Ramos (cell line): ENCODE data around the gene TPCN1.

Experiments used
- in situ Hi-C: fragments of 300-500 bp; cut with MboI; formaldehyde crosslinking; loops from one replicate; pipeline ENCODE4 v1.14.3; 2022; ENCODE audit warnings: low sequenced_read_pairs; ENCODE audit not compliant: unreplicated experiment

The TPCN1 gene

DNA sequence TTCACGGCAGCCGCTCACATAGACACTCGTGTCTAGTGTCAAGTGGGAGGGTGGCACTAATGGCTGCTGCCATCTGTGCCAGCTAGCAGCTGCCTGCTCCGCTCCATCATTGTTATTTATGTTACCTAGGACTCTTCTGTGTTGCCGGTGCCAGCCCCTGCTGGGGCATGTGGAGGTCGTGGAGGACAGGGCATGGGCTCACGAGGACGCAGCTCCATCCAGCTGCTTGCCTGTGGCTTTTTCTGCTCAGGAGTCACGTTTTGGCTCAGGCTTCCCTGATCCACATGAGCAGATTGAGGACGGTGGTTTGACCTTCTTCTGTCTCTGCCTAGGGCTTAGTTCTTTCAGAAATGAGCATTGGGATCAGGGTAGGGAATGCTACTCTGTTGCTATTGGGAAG lies 31.2 kb downstream of the TPCN1 start:
- in situ Hi-C loops: no loop called here

DNA sequence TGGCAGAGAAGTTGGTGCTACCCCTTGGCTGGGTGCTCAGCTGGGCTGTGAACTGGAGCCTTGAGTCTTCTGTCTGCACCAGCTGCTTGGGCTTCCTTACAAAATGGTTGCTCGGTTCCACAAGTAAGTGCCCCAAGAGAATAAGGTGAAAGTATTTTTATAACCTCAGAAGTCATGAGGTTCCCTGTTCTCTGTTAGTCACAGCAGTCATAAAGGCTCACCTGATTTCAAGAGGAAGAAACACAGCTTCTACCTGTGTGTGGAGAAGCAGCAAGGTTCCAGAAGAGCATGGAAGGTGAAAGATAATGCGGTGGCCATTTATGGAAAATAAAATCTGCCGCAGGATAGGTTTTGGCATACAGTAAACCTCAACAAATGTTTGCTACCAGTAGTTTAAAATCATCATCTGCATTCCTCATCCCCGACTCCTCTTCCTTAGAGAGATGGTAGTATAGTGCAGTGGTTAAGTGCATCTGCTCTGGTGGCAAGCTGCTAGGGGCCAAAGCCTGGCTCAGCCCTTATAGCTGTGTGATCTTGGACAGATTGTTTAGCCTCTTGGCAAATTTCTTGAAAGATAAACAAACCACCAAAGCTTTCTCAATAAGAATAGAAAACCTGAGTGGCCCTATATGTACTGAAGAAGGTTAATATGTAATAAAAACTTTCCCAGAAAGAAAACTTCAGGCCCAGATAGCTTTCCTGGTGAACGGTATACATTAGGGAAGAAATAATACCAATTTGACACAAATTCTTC lies 32.4 kb downstream of the TPCN1 start:
- in situ Hi-C loops: no loop called here

DNA sequence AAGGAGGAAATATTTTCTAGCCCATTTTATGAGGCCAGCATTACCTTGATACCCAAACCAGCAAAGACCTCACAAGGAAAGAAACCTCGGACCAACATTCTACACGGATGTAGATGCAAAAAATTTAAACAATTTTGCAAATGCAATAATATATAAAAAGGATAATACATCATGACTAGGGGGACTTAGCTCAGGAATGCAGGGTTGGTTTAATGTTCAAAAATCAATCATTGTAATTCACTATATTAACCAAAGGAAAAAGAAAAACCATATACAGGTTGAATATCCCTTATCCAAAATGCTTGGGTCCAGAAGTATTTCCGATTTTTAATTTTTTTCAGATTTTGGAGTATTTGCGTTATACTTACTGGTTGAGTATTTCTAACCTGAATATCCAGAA lies 33.0 kb downstream of the TPCN1 start:
- in situ Hi-C loops: no loop called here

DNA sequence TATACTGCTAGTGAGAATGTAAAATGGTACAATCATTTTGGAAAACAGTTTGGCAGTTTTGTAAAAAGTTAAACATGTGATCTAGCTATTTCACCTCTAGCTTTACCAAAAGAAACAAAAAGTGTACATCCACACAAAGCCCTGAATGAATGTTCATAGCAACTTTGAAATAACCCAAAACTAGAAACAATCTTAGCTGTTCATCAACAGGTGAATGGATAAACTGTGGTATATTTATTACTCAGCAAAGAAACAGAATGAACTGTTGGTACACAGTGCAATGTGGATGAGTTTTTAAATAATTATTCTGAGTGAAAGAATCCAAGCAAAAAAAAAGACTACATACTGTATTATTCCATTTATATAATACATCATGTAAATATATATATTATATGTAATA lies 36.3 kb downstream of the TPCN1 start:
- in situ Hi-C loops: no loop called here

DNA sequence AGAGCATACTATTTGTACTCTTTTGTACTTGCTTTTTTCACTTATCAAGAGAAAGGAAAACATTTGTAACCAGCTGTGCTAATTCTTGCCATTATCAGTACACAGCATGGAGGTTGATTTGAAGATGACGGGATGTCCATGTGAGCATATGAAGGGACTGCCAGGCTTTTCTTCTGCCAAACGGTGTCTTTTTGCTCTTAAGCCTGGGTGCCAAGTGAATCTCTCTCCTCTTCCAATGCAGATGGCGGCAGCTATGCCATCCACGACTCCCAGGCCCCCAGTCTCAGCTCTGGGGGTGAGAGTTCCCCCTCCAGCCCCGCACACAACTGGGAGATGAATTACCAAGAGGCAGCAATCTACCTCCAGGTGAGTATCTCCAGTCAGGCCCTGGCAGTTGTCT lies 38.9 kb downstream of the TPCN1 start:
- in situ Hi-C loops: no loop called here

DNA sequence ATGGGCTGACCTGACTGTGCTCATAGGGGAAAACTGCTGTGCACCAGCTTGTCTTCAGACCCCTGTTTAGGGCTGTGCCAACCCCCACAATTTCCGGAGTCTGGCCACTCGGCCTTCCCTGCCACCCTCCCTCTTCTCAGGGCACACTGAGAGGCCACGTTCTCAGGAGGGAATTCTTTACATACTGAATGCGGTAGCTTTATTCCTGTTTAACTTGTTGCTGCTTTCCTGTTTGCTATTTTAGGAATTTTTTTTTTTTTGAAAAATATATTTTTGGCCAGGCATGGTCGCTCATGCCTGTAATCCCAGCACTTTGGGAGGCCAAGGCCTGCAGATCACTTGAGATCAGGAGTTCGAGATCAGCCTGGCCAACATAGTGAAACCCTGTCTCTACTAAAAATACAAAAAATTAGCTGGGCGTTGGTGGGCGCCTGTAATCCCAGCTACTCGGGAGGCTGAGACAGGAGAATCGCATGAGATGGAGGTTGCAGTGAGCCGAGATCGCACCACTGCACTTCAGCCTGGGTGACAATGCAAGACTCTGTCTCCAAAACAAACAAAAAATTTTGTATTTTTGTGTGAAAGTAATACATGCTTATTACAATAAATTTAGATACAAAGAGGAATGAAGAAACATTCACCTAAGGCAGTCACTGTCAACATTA lies 39.5 kb downstream of the TPCN1 start:
- in situ Hi-C loops: no loop called here

DNA sequence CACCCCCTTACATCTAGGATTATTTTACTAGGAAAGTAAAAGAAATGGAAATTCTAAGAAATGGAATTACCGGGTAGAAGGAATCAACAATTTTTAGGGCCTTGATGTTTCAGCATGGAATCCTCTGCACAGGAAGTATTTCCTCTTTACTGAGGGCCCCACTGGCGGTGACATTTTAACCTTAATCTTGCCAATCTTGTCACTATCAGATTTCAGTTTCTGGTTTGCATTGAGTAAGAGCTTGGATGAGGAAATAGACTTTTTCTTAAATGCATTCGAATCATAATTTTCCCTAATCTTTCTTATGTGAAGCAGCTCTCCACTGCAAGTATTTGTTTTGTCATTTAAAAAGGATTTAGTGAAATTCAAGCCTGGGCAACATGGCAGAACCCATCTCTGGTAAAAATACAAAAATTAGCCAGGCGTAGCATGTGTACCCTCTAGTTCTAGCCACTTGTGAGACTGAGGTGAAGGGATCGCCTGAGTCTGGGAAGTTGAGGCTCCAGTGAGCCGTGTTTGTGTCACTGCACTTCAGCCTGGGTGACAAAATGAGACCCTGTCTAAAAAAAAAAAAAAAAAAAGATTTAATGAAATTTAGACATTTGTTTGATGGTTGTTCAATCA lies 40.7 kb downstream of the TPCN1 start:
- in situ Hi-C loops: no loop called here

DNA sequence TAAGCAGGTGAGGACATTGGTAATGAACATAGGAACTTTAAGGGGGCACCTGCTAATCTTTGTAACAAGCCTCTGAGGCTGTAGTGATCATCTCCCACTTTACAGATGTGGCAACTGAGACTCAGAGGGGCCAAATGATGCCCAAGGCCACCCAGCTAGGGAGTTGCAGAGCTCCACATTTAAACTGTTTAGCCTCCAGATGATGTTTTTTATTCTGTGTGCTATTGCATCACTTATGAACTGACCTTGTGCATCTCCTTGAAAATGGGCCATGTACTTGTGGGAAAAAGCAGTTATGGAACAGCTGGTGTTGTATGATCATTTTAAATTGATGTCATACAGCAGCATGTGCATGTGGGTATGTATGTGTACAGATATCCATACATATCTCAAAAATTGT lies 41.4 kb downstream of the TPCN1 start:
- in situ Hi-C loops: no loop called here

DNA sequence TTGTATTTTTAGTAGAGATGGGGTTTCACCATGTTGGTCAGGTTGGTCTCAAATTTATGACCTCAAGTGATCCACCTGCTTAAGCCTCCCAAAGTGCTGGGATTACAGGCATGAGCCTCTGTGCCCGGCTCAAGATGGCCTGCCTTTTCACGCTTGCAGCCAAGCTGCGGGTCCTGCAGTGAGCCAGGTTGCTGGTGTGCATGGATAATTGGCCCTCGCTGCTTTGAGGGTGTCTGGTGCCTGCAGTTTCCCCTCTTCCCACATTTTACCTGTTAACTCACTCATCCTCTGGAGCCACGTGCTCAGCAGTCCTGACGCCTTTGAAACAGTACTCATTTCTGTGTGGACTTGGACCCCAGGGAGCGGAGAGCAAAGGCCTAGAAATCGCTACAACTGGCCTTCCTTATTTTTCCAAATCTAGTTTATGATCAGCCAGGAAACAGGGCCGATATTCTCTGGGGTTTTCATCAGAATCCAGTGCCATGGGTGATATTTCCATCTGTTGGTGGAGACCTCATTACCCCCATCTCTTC lies 42.2 kb downstream of the TPCN1 start:
- in situ Hi-C loops: no loop called here

DNA sequence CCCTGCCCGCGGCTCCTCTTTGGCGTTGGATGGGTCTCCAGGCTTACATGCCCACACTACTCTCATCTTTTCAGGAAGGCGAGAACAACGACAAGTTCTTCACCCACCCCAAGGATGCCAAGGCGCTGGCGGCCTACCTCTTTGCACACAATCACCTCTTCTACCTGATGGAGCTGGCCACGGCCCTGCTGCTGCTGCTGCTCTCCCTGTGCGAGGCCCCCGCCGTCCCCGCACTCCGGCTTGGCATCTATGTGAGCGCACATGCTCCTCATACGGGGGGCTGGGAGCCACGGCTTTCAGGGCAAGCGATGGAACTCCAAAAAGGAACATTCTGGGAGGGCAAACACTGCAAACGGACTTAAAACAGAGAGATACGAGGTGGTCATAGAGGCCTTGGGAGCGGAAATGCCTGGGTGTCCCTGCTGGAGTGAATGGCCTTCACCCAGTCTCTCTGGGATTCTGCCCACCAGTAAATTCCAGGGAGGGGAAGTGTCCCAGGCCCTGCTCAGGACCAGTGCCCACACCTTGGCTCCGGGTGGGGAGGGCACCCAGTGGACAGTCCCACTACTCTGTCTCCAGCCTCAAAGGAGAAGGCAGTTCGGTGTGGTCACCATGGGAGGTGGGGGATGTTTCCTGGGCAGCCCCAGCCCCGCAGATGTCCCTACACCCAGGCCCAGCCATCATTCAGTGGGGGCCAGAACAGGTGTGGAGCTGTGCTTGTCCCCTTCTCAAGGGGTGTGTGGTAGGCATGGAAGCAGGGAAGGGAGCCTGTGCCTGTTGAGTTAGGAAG lies 45.0 kb downstream of the TPCN1 start:
- in situ Hi-C loops: no loop called here

DNA sequence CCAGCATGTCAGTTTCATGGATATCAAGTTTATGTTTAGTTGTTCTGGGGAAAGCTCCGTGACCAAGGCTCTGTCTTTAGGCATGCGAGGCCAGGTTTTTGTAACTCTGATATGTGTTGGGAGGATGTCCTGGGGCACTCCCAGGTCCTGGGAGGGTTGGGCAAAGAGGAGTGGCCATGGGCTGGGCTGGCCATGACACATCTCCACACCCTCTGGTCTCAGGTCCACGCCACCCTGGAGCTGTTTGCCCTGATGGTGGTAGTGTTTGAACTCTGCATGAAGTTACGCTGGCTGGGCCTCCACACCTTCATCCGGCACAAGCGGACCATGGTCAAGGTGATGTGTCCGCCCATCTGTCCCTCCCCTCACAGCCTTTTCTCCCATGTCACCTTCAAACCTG lies 46.4 kb downstream of the TPCN1 start:
- in situ Hi-C loops: no loop called here

DNA sequence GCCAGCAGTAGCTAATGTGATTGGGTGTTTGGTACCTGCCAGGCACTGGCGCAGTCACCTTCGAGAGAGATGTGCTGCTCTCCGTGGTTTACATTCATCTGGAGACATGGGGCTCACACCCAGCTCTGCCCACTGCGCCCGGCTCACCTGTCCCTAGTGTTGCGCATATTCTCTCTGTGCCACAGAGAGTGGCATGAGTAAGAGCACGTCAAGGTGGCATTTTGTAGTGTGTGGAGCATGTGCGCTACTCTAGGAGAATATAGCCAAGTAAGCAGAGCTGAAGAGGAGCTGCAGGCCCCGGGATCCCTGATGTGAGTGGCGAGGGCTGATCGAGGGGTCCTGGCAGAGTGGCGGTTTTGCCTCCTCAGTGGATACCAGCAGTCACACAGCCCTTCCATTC lies 46.9 kb downstream of the TPCN1 start:
- in situ Hi-C loops: no loop called here

DNA sequence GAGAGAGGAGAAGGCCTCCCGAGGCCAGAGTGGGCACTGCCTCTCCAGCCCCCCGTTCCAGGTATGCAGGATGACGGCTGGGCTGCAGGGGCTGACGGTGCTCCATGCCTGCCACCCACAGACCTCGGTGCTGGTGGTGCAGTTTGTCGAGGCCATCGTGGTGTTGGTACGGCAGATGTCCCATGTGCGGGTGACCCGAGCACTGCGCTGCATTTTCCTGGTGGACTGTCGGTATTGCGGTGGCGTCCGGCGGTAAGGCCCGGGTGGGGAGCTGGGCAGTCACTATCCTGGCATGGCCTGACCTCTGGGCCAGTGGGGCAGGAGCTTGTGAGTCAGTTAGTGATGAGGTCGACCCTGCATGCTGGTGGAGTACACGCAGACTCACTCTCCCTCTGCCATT lies 47.4 kb downstream of the TPCN1 start:
- in situ Hi-C loops: no loop called here

DNA sequence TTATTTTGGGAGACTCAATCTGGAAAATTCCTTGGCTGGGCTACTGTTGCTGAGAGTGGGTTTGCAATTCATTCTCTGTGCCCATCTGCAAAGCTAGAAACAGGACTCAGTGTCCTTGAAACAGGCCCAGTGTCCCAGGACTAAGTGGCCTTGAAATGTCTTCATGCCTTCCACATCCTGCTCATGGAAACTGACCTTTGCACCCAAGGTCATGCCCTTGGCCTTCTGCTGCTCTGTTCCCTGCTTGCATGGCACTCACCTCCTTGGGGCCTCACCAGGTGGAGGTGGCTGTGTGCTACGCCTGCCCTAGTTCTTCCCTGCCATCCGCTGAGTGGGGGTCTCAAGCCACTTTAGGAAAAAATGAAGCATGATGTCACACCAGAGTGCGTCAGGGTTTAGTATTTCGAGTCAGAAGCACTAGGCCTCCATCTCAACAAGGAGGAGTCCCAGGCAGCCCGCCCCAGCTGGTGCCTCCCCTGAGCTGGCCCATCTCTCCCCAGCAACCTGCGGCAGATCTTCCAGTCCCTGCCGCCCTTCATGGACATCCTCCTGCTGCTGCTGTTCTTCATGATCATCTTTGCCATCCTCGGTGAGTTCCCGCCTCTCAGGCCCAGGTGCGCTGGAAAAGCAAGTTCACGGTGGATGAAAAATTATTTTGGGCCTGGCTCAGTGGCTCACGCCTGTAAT lies 48.1 kb downstream of the TPCN1 start:
- in situ Hi-C loops: no loop called here

DNA sequence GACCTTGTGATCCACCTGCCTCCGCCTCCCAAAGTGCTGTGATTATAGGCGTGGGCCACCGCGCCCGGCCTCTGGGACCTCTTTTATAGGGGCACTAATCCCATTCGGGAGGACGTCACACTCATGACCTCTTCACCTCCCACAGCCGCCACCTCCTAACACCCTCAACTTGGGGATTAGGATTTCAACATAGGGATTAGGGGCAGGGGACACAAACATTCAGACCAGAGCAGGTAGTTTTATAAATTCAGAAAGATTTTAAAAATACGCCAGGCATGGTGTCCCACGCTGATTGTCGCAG lies 49.4 kb downstream of the TPCN1 start:
- in situ Hi-C loops: no loop called here

DNA sequence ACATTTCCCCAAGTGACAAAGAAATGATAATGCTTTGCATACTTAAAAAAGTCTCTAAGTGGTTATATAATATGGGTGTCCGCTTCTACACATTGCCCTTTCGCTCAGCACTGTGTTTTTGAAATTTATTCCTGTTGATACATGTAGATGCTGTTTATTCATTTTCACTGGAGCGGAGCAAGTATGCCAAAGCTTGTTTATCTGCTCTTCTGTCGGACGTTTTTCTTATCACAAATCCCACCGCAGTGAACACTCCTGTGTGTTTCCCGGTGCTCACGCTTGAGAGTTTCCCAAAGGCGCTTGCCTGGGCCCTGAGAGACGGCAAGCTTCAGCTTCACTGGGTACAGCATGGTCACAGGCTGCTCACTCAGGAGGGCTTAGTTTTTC lies 50.2 kb downstream of the TPCN1 start:
- in situ Hi-C loops: no loop called here

DNA sequence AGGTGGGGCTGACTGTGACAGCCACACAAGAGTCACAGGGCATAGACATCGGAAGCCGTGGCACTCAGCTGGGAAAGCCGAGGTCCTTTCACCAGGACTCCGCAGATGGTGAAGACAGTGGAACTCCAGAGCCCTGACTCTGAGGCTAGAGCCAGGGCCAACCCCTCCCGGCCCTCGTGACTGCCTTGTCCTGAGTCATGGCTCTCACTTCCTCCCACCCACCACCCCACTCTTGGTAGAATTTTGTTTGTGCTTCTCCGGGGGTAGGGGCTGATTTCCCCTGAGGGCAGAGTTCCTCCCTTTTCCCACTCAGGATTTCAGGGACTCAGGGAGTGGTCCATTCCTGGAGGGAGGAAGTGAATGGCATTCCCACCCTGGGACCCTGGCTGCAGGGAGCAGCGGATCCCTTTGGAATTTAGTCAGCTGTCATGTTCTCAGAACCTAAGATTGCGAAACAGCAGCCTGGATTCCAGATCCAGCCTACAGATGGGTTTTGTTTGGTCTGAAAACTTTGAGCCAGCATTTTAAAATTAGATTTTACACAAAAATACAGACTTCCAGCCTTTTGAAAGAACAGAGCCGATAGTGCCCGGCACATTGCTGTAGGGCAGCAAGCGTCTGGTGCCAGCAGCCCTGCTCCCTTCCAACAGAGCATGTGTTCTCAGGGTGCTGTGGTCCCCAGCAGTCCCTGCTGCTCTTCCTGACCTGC lies 50.7 kb downstream of the TPCN1 start:
- in situ Hi-C loops: no loop called here

DNA sequence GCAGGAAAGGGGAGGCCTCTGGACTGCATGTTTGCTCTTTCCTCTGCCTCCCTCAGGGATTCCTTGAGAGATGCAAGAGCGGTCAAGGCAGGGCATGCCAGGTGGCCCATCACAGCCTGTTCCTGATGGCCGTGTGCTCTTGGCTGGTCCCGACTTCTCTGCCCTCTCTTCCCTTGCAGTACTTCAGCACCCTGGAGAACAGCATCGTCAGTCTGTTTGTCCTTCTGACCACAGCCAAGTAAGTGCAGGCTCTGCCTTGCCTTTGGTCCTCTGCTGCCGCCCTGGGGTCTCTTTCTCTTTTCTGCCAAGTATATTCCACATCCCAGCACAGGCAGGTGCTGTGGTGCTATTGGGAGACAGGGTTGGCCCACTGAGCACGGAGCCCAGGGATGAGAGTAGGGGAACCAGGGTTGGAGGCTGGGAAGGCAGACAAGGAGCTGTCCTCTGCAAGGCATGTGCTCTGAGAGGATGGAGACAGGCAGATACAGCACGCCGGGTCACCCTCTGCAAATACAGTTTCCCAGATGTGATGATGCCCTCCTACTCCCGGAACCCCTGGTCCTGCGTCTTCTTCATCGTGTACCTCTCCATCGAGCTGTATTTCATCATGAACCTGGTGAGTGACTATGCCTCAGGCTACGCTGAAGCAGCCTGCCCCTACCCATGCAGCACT lies 51.9 kb downstream of the TPCN1 start:
- in situ Hi-C loops: no loop called here

DNA sequence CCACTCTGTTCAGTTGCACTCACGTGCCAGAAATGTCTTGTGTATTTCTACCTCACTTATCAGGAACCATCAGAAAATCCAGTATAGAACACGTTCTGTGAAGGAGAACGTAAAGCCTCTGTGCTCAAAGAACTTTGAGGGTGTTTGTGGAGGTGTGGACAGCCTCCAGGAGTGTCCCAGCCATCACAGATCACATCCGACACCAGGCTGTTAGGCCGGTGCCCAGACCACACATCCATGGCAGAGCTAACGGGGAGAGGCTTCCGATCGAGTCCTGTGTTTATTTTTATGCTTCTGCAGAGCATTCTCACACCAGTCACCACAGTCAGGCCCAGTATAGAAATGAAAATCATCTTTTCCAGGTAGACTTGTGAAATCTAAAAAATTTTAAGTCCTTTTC lies 53.6 kb downstream of the TPCN1 start:
- in situ Hi-C loops: no loop called here
